GM23248 (cell line): ENCODE data around the gene SYMPK. TPM values are rescaled to one million over a fixed set of nuclear protein-coding genes. Genes with fewer than 3 reads are reported as not detected.

Experiments used
- DNase-seq: peaks from one replicate; pipeline ENCODE4 v3.0.0-alpha.2; 2015
- H2AFZ ChIP-seq: fragments of 200-600 bp; sonication (generic); 2 replicates; pipeline ENCODE4 v1.6.1; 2016; ENCODE audit warnings: antibody characterized with exemption
- H3F3A ChIP-seq: fragments of 200-600 bp; sonication (generic); 2 replicates; pipeline ENCODE4 v1.6.1; 2016; ENCODE audit warnings: mild to moderate bottlenecking, antibody characterized with exemption, mixed run types; ENCODE audit not compliant: insufficient read depth
- H3K27ac ChIP-seq: fragments of 200-600 bp; sonication (generic); 2 replicates; pipeline ENCODE4 v1.5.1; 2016; ENCODE audit warnings: mild to moderate bottlenecking
- H3K27me3 ChIP-seq: fragments of 200-600 bp; sonication (generic); replicated peaks from 2 replicates; pipeline ENCODE4 v1.6.1; 2016; ENCODE audit warnings: mild to moderate bottlenecking; ENCODE audit not compliant: insufficient read depth
- H3K36me3 ChIP-seq: fragments of 200-600 bp; sonication (generic); 2 replicates; pipeline ENCODE4 v1.6.1; 2016; ENCODE audit warnings: low read depth, mild to moderate bottlenecking
- H3K4me1 ChIP-seq: fragments of 200-600 bp; sonication (generic); 2 replicates; pipeline ENCODE4 v1.6.1; 2016; ENCODE audit warnings: mild to moderate bottlenecking; ENCODE audit not compliant: insufficient read depth
- H3K4me2 ChIP-seq: fragments of 200-600 bp; sonication (generic); one replicate; pipeline ENCODE4 v1.6.1; 2016; ENCODE audit warnings: mild to moderate bottlenecking; ENCODE audit not compliant: unreplicated experiment
- H3K4me3 ChIP-seq: fragments of 200-600 bp; sonication (generic); 2 replicates; pipeline ENCODE4 v1.5.1; 2016; ENCODE audit warnings: mild to moderate bottlenecking
- H3K79me2 ChIP-seq: fragments of 200-600 bp; sonication (generic); 2 replicates; pipeline ENCODE4 v1.6.1; 2016; ENCODE audit warnings: mild to moderate bottlenecking; ENCODE audit not compliant: insufficient read depth
- H3K9ac ChIP-seq: fragments of 200-600 bp; sonication (generic); 2 replicates; pipeline ENCODE4 v1.6.1; 2016; ENCODE audit warnings: mild to moderate bottlenecking
- H3K9me2 ChIP-seq: fragments of 200-600 bp; sonication (generic); 2 replicates; pipeline ENCODE4 v1.6.1; 2016; ENCODE audit warnings: mixed run types, mild to moderate bottlenecking, moderate library complexity; ENCODE audit not compliant: insufficient read depth
- H3K9me3 ChIP-seq: fragments of 200-600 bp; sonication (generic); one replicate; pipeline ENCODE4 v1.6.1; 2017; ENCODE audit warnings: low read depth
- H4K20me1 ChIP-seq: fragments of 200-600 bp; sonication (generic); 2 replicates; pipeline ENCODE4 v1.6.0; 2016; ENCODE audit not compliant: insufficient read depth
- EZH2 ChIP-seq: fragments of 200-600 bp; sonication (generic); IDR thresholded peaks from 2 replicates; pipeline ENCODE4 v1.6.1; 2018; ENCODE audit warnings: antibody characterized with exemption, mild to moderate bottlenecking; ENCODE audit not compliant: insufficient read depth, poor library complexity, severe bottlenecking
- EZH2phosphoT487 ChIP-seq: fragments of 200-600 bp; sonication (generic); IDR thresholded peaks from 2 replicates; pipeline ENCODE4 v1.6.1; 2018; ENCODE audit warnings: antibody characterized with exemption, moderate library complexity, mild to moderate bottlenecking, low read depth; ENCODE audit not compliant: insufficient read depth
- WGBS, 2 experiments: methylation state at CpG; one replicate each; pipeline ENCODE4 v1.1.6; 2015 to 2017; ENCODE audit warnings: low lambda C conversion rate in 2 of 2, low coverage in 1 of 2; ENCODE audit errors: missing lambda C conversion rate in 2 of 2; 5-methylcytosine and 5-hydroxymethylcytosine counted together
- in situ Hi-C: fragments of 300-500 bp; cut with MboI; formaldehyde crosslinking; loops from 2 replicates; pipeline ENCODE4 v1.15.0; 2020
- polyA plus RNA-seq: library from polyadenylated mRNA; unstranded; fragments of >200 nt; fragmentation: Nextera tagmentation; extraction: Ambion mirVana; gene quantifications from 2 replicates; pipeline ENCODE4 v1.2.1, GENCODE V29; 2016
- total RNA-seq: library from RNA; depleted of rRNA; stranded (reverse); fragments of >200 nt; shearing (Covaris generic); gene quantifications from 2 replicates; pipeline ENCODE4 v1.2.3, GENCODE V29; 2014

Gene SYMPK
- total and polyA plus RNA-seq, 2 experiments from 2014 or later: 17.8 to 28.1 TPM

DNA sequence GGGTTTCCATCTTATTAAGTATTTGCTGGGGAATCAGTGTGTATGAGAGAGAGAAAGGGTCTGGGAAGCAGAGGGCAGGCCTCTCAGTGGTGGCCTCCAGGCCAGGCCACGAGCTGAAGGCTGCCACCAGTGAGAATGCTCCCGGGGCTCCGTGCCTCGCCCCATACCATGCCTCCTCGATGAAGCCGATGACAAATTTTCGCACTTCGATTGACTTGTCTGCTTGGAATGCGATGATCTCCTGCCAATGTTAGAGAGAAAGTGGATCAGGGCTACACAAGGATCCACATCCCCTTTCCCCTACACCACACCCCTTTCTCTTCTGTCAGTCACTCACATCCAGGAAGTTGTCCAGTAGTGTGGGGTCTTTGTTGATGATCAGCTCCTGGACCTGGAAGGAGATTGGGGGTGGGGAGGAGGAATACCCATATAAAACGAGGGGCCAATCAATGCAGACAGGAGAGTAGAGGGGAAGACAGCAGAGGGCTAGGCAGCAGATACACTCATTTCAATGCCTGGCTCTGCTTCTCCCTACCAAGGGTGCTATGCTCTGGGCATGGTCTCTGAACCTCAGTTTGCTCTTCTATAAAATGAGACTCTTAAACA, 10.7 kb downstream of the SYMPK start:
- TF ChIP-seq EZH2phosphoT487: no peak
- TF ChIP-seq EZH2: no peak
- Histone ChIP-seq H3F3A (no peaks in the 10 kb centered on the region), H3K4me1 (no peaks in the 10 kb centered on the region), H3K9ac (no peak overlapping the region), H2AFZ (no peak overlapping the region), H3K36me3 (peaks cover 29% of the 10 kb centered on the region), H3K9me2 (no peaks in the 10 kb centered on the region), H3K9me3 (no peaks in the 10 kb centered on the region), H3K27ac (no peak overlapping the region), H3K79me2 (peaks cover 29% of the 10 kb centered on the region), H4K20me1 (no peaks in the 10 kb centered on the region), H3K4me2 (no peak overlapping the region), H3K4me3 (no peak overlapping the region), H3K27me3 (no peaks in the 10 kb centered on the region)
- in situ Hi-C loops: no loop called here
- DNase-seq: peak; percentile 39
- WGBS, 2 experiments: 82 to 85% methylated on average over 9 to 10 of the region's 10 CpGs

DNA sequence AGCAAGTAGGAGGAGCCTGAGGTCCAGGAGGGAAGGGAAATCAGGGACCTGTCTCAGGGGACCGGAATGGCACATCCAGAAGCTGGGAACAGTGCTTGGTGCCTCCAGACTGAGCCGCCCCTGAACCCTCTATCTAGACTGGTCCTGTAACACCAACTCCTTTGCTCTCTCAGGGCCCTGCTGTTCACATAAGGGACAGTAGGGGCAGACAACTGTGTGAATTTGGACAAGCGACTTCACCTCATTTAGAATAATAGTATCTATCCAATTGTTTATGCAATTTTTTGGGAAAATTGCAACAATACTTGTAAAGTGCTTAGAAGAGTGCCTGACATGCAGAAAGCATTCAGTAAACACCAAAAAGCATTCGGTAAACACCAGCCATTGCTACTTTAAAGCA, 14.0 kb downstream of the SYMPK start:
- Histone ChIP-seq H3K9ac (no peak overlapping the region), H3K27me3 (no peaks in the 10 kb centered on the region), H3K9me3 (no peaks in the 10 kb centered on the region), H3K9me2 (no peaks in the 10 kb centered on the region), H3K36me3 (peaks cover 53% of the 10 kb centered on the region), H4K20me1 (no peaks in the 10 kb centered on the region), H3K27ac (no peak overlapping the region), H3K4me1 (no peaks in the 10 kb centered on the region), H3K4me3 (no peak overlapping the region), H2AFZ (no peak overlapping the region), H3F3A (no peaks in the 10 kb centered on the region), H3K4me2 (no peak overlapping the region), H3K79me2 (no peaks in the 10 kb centered on the region)
- no peak for TF ChIP-seq EZH2phosphoT487
- no peak for TF ChIP-seq EZH2
- in situ Hi-C loops: no loop called here
- DNase-seq: peak; percentile 29
- WGBS, 2 experiments: 86 to 90% methylated on average over 4 of the region's 4 CpGs

DNA sequence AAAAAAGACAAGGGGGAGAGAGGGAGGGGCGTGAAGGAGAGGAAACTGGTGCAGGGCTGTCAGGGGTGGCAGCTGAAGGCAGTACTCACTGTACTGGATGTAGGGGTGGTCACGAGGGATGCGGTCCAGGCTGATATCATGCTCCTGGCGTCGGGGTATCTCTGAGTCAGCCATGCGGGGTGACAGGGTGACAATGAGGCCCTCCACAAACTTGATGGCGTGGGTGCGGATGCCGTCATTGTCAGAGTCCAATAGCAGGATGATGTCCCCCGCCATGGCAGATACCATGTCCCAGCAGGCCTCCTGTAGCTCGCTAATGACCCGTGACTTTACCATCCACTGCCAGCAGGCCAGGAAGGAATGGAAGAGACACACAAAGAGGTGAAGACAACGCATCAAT, 15.3 kb downstream of the SYMPK start:
- no peak overlapping the region for H2AFZ ChIP-seq
- H3K9ac ChIP-seq: no peak overlapping the region
- H3K9me2 ChIP-seq: no peaks in the 10 kb centered on the region
- TF ChIP-seq EZH2: no peak
- no peak for TF ChIP-seq EZH2phosphoT487
- no peaks in the 10 kb centered on the region for H3K4me1 ChIP-seq
- peaks cover 62% of the 10 kb centered on the region for H3K36me3 ChIP-seq
- H3K9me3 ChIP-seq: no peaks in the 10 kb centered on the region
- no peak overlapping the region for H3K4me3 ChIP-seq
- no peak for DNase-seq
- H4K20me1 ChIP-seq: no peaks in the 10 kb centered on the region
- in situ Hi-C loops: no loop called here
- H3K27me3 ChIP-seq: no peaks in the 10 kb centered on the region
- H3K4me2 ChIP-seq: no peak overlapping the region
- no peaks in the 10 kb centered on the region for H3F3A ChIP-seq
- 93 to 96% methylated on average over 13 of the region's 13 CpGs for WGBS, 2 experiments
- no peaks in the 10 kb centered on the region for H3K79me2 ChIP-seq
- no peak overlapping the region for H3K27ac ChIP-seq

DNA sequence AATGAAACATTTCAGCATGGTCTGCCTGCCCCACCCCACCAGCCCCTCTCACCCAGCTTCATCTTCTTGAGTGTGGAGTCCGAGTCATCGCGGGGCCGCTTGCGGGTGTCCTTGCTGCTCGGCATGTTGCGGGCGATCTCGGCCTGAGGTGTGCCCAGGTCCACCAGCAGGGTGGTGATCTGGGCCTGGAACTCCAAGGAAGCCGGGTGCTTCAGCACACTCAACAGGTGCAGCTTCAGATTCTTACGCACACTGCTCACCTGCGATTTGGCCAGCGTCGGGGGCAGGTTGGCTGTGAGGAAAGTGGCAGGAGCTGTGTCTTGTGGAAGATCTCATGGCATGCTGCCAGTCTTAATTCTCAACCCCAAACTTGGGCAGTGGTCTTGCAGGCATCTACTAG, 20.7 kb downstream of the SYMPK start:
- Histone ChIP-seq H4K20me1 (no peaks in the 10 kb centered on the region), H3K79me2 (0 out of 2 replicates have a peak, but pooled peaks cover 10% of the 10 kb centered on the region), H3K4me2 (no peak overlapping the region), H3K9me2 (no peaks in the 10 kb centered on the region), H3K27ac (no peak overlapping the region), H3K9ac (no peak overlapping the region), H3K4me1 (no peaks in the 10 kb centered on the region), H3K9me3 (no peaks in the 10 kb centered on the region), H2AFZ (no peak overlapping the region), H3K36me3 (peaks cover 68% of the 10 kb centered on the region), H3K4me3 (no peak overlapping the region), H3F3A (no peaks in the 10 kb centered on the region), H3K27me3 (no peaks in the 10 kb centered on the region)
- in situ Hi-C loops: no loop called here
- 98 to 100% methylated on average over 13 to 14 of the region's 14 CpGs for WGBS, 2 experiments
- DNase-seq: no peak
- TF ChIP-seq EZH2phosphoT487 (no peak), EZH2 (no peak)
